ENCODE data around the gene KDELR3.

GRCh38 chr22:38460426-38460840 lies 7.5 kb upstream of the KDELR3 start:
- TF ChIP-seq EP300 (IDR thresholded peaks at IDR 0.05; ENCODE audit: low read depth) (no peak), CTCF (IDR thresholded peaks at IDR 0.05) (no peak)
